Fibroblast of pulmonary artery (primary cell): ENCODE measurements around the gene DCLK1.
"Not testable (repeated sequence)": the region's sequence is repeated elsewhere in the genome, so short reads cannot be mapped to it uniquely, and the experiment has no call there.

Experiments
- DNase-seq: peaks from one replicate; pipeline ENCODE4 v3.0.0-alpha.2; 2010; ENCODE audit warnings: low read depth
- H3K4me3 ChIP-seq: replicated peaks from 2 replicates; pipeline ENCODE4 v1.5.1; 2011; ENCODE audit warnings: low read depth, mild to moderate bottlenecking, control low read depth, low read length, moderate library complexity
- TF ChIP-seq, protein P1 (sequence below): IDR thresholded peaks from 2 replicates; pipeline ENCODE4 v1.5.1; 2011; ENCODE audit warnings: mild to moderate bottlenecking, control low read depth, low read length, inconsistent platforms; ENCODE audit errors: missing control alignments

The DCLK1 gene

GRCh38 chr13:36105726-36106125 lies 25.5 kb downstream of the DCLK1 start:
- TF ChIP-seq, protein P1, sequence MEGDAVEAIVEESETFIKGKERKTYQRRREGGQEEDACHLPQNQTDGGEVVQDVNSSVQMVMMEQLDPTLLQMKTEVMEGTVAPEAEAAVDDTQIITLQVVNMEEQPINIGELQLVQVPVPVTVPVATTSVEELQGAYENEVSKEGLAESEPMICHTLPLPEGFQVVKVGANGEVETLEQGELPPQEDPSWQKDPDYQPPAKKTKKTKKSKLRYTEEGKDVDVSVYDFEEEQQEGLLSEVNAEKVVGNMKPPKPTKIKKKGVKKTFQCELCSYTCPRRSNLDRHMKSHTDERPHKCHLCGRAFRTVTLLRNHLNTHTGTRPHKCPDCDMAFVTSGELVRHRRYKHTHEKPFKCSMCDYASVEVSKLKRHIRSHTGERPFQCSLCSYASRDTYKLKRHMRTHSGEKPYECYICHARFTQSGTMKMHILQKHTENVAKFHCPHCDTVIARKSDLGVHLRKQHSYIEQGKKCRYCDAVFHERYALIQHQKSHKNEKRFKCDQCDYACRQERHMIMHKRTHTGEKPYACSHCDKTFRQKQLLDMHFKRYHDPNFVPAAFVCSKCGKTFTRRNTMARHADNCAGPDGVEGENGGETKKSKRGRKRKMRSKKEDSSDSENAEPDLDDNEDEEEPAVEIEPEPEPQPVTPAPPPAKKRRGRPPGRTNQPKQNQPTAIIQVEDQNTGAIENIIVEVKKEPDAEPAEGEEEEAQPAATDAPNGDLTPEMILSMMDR, result no peak
- no peak for DNase-seq
- H3K4me3 ChIP-seq, result no peak overlapping the region

DNA sequence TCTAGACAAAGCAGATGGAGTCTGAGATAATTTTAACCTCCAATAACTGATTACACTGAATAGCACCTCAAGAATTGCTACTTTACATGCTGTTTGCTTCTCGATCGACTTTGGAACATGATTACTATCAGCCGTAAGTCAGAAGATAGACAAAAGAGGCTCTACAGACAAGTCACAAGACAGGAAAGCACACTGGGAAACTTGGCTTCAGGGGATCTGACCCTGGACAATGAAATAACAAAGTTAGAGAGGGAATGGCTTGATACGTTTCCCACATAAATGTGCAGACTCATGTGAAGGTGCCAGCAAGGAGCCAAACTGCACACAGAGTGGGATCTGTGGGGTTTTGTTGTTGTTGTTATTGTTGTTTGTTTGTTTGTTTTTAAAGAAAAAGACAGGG lies 28.5 kb downstream of the DCLK1 start:
- no peak overlapping the region for H3K4me3 ChIP-seq
- no peak for DNase-seq
- TF ChIP-seq, protein P1, result no peak

DNA sequence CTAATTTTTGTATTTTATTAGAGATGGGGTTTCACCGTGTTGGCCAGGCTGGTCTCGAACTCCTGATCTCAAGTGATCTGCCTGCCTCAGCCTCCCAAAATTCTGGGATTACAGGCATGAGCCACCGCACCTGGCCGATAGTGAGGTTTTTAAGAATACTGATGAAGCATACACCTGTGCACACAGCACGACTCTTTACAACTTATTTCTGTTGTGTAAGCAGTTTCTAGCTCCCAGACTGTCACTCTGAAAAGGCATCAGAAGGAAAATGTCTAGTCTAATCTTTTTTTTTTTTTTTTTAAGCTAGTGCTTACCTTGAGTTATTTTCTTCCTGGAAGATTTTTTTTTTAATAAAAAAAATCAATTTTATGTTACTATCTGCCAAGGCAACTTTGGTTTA lies 29.3 kb downstream of the DCLK1 start:
- H3K4me3 ChIP-seq, DNase-seq: not testable (repeated sequence)

- no peak for DNase-seq
Measured at GRCh38 chr13:36101157-36101556, 30.0 kb downstream of the DCLK1 start.

DNA sequence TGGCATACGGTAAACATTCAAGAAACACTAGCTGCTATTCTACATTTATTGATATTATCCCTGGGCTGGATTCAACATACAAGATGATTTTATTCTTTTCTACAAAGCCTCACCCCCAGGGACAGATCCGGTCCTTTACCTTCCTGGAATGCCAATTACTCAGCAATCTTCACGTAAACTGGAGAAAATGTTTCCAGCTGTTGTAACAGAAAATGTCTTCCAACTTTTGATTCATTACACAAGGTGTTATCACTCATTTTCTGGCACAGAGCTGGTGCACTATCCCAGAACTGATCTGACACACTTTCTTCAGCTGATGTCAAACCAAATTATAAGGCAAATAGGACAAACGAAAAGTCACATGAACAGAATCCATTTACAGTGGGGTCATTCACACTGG lies 33.1 kb downstream of the DCLK1 start:
- no peak overlapping the region for H3K4me3 ChIP-seq
- TF ChIP-seq, protein P1, result no peak
- no peak for DNase-seq

More at GRCh38 chr13:36101157-36101556, 30.0 kb downstream of the DCLK1 start:
- H3K4me3 ChIP-seq, result no peak overlapping the region
- TF ChIP-seq, protein P1, result no peak

GRCh38 chr13:36096461-36097416 lies 34.4 kb downstream of the DCLK1 start:
- peak; percentile 68 for DNase-seq
- H3K4me3 ChIP-seq, result no peak overlapping the region
- TF ChIP-seq, protein P1, result no peak

DNA sequence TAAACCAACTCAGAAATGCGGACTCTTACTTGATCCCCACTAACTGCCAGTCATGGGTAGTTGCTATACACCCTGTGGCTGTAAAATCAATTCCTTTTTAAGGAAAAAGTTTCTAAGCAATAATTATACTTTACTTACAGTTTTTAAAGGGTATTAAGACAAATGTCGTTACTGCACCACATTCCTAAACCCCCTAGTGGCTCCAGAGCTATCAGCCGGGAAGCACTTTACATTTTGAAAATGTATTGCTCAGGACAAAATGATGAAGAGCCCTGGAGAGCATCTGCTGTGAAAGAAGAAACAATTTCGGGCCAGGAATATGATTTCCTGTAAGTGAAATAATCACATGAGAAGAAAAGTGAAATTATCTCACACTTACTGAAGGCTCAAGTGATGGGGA lies 36.7 kb downstream of the DCLK1 start:
- H3K4me3 ChIP-seq, result no peak overlapping the region
- TF ChIP-seq, protein P1, result no peak
- no peak for DNase-seq
